Stimulated activated CD4-positive, alpha-beta T cell treated with anti-CD3 and anti-CD28 coated beads, Interleukin-4, amount 100 ng/mL, for 24 hours (primary cell): ENCODE results near the gene AGBL4.

Source experiments
- DNase-seq: peaks from one replicate; pipeline ENCODE4 v3.0.0-alpha.2; 2020

Gene AGBL4

GRCh38 chr1:49694251-49694827 is 329.4 kb downstream of the AGBL4 start:
- no peak for DNase-seq

GRCh38 chr1:49686107-49686506 is 337.6 kb downstream of the AGBL4 start:
- no peak for DNase-seq

- DNase-seq: no peak
Observed at GRCh38 chr1:49677706-49678105, 346.0 kb downstream of the AGBL4 start.

- no peak for DNase-seq
Observed at GRCh38 chr1:49651136-49651535, 372.6 kb downstream of the AGBL4 start.

- no peak for DNase-seq
Observed at GRCh38 chr1:49630156-49630555, 393.6 kb downstream of the AGBL4 start.

- DNase-seq: no peak
Observed at GRCh38 chr1:49627781-49628180, 396.0 kb downstream of the AGBL4 start.

- DNase-seq: no peak
Observed at GRCh38 chr1:49626472-49626871, 397.3 kb downstream of the AGBL4 start.

GRCh38 chr1:49622877-49623276 is 400.9 kb downstream of the AGBL4 start:
- no peak for DNase-seq

- DNase-seq: no peak
Observed at GRCh38 chr1:49606082-49606481, 417.7 kb downstream of the AGBL4 start.

- DNase-seq: no peak
Observed at GRCh38 chr1:49597436-49597835, 426.3 kb downstream of the AGBL4 start.

- no peak for DNase-seq
Observed at GRCh38 chr1:49576327-49576901, 447.3 kb downstream of the AGBL4 start.

GRCh38 chr1:49556676-49557234 is 467.0 kb downstream of the AGBL4 start:
- no peak for DNase-seq

- DNase-seq: no peak
Observed at GRCh38 chr1:49552101-49552500, 471.7 kb downstream of the AGBL4 start.

- no peak for DNase-seq
Observed at GRCh38 chr1:49544615-49545014, 479.1 kb downstream of the AGBL4 start.

- DNase-seq: no peak
Observed at GRCh38 chr1:49541096-49541752, 482.5 kb downstream of the AGBL4 start.

- no peak for DNase-seq
Observed at GRCh38 chr1:49527606-49528305, 496.0 kb downstream of the AGBL4 start.

GRCh38 chr1:49526672-49527071 is 497.1 kb downstream of the AGBL4 start:
- no peak for DNase-seq

- no peak for DNase-seq
Observed at GRCh38 chr1:49523764-49524163, 500.0 kb downstream of the AGBL4 start.

GRCh38 chr1:49466961-49467360 is 556.8 kb downstream of the AGBL4 start:
- DNase-seq: no peak

- no peak for DNase-seq
Observed at GRCh38 chr1:49465486-49466185, 558.1 kb downstream of the AGBL4 start.

- DNase-seq: no peak
Observed at GRCh38 chr1:49448200-49448599, 575.6 kb downstream of the AGBL4 start.

- no peak for DNase-seq
Observed at GRCh38 chr1:49436865-49437264, 586.9 kb downstream of the AGBL4 start.

GRCh38 chr1:49435291-49435690 is 588.5 kb downstream of the AGBL4 start:
- no peak for DNase-seq
